NCI-H2081 (cell line): ENCODE results near the gene DDX41.

Source experiments
- DNase-seq, 2 experiments: peaks; one replicate each; lab custom pipeline; 2025; lab: John Stamatoyannopoulos, UW

DDX41 gene

GRCh38 chr5:177512736-177513380 is 3.9 kb downstream of the DDX41 start:
- no peak for DNase-seq

- DNase-seq: no peak
Observed at GRCh38 chr5:177511796-177512675, 4.7 kb downstream of the DDX41 start.

- no peak for DNase-seq
Observed at GRCh38 chr5:177511181-177511580, 5.6 kb downstream of the DDX41 start.

GRCh38 chr5:177510567-177511053 is 6.2 kb downstream of the DDX41 start:
- DNase-seq: no peak

GRCh38 chr5:177509991-177510566 is 6.7 kb downstream of the DDX41 start:
- DNase-seq: no peak

- no peak for DNase-seq
Observed at GRCh38 chr5:177509381-177509951, 7.3 kb downstream of the DDX41 start, which contains the start of gene DOK3. Gene DOK3, minus strand, starts transcription at chr5:177509826. Its CDS starts 286 bp downstream, at chr5:177509540.

GRCh38 chr5:177508837-177509236 is 7.9 kb downstream of the DDX41 start:
- no peak for DNase-seq

GRCh38 chr5:177508221-177508611 is 8.5 kb downstream of the DDX41 start:
- no peak for DNase-seq

GRCh38 chr5:177507596-177508220 is 9.1 kb downstream of the DDX41 start:
- no peak for DNase-seq

- DNase-seq: no peak
Observed at GRCh38 chr5:177507165-177507564, 9.6 kb downstream of the DDX41 start.

GRCh38 chr5:177505075-177505474 is 11.7 kb downstream of the DDX41 start:
- DNase-seq: no peak

GRCh38 chr5:177504086-177505056 is 12.4 kb downstream of the DDX41 start:
- no peak for DNase-seq

- DNase-seq: no peak
Observed at GRCh38 chr5:177503351-177504085, 13.2 kb downstream of the DDX41 start.

- no peak for DNase-seq
Observed at GRCh38 chr5:177502886-177503285, 13.9 kb downstream of the DDX41 start.

- DNase-seq: no peak
Observed at GRCh38 chr5:177501874-177502678, 14.7 kb downstream of the DDX41 start.

- DNase-seq: peak; percentile 79 to 84
Observed at GRCh38 chr5:177500685-177501522, 15.9 kb downstream of the DDX41 start.

- no peak for DNase-seq
Observed at GRCh38 chr5:177499842-177500241, 16.9 kb downstream of the DDX41 start.
